ENCODE measurements around the gene ST14. TPM values are rescaled to one million over a fixed set of nuclear protein-coding genes. Genes with fewer than 3 reads are reported as not detected.

Gene ST14
- total and polyA plus RNA-seq, 10 of the 15 experiments (the other 5 are each of a cell fraction or from before 2014, with no cell fraction given), result 0.02 to 3.9 (median 0.73) TPM; not detected in 2

GRCh38 chr11:130220311-130221035, 60.9 kb downstream of the ST14 start:
- ChIA-PET CTCF (interaction anchor here (0.6 kb wide), 1 partner anchor 148 kb away, joined by 3 read pairs; no protein-coding TSS in a partner anchor), POLR2A (no interaction called here), RAD21 (ENCODE audit: unreplicated experiment) (no interaction called here), SMC1A (ENCODE audit: uncharacterized antibody, unreplicated experiment) (interaction anchor here (1.1 kb wide), 1 partner anchor 67 kb away, joined by 3 read pairs; no protein-coding TSS in a partner anchor)
- no peaks in the 10 kb centered on the region for H3K36me3 ChIP-seq (ENCODE audit: control insufficient read depth in 2 of 2, insufficient read depth in 2 of 2, low read length in 1 of 2)
- H3K79me2 ChIP-seq (ENCODE audit: control insufficient read depth, insufficient read depth, low read length), result no peaks in the 10 kb centered on the region
- no peak overlapping the region for H3K9ac ChIP-seq (ENCODE audit: control insufficient read depth, insufficient read depth, low read length)
- peak; percentile 31; the same call in 1 of the 2 replicates for TF ChIP-seq POLR2A (IDR thresholded peaks at IDR 0.05; ENCODE audit: low read depth, low read length)
- TF ChIP-seq MLLT1 (IDR thresholded peaks at IDR 0.05), result no peak
- H3K27me3 ChIP-seq (replicated peaks in 1 of 2; ENCODE audit: control insufficient read depth in 2 of 2, insufficient read depth in 2 of 2, low read length in 1 of 2), result no peaks in the 10 kb centered on the region
- DNase-seq (ENCODE audit: low read depth, low spot score) (no peak), FAIRE-seq (no peak), ATAC-seq (no peak)
- no peaks in the 10 kb centered on the region for H4K20me1 ChIP-seq (ENCODE audit: control insufficient read depth, insufficient read depth)
- intact Hi-C loops (cut with micrococcal nuclease; ENCODE audit: unreplicated experiment) (no loop called here), in situ Hi-C loops (cut with MboI) (no loop called here)
- H3K4me2 ChIP-seq (ENCODE audit: control insufficient read depth, insufficient read depth), result no peak overlapping the region
- H3K27ac ChIP-seq (ENCODE audit: control insufficient read depth, insufficient read depth), result no peak overlapping the region
- BruUV-seq (replicated peaks), result no TSS peak
- H3K4me3 ChIP-seq, result no peak overlapping the region
- 50% methylated on average over 19 of the region's 19 CpGs for WGBS (ENCODE audit: insufficient coverage, insufficient replicate concordance, low lambda C conversion rate, missing lambda C conversion rate)
- no peaks in the 10 kb centered on the region for H3K4me1 ChIP-seq (ENCODE audit: control insufficient read depth, insufficient read depth, low read length)
- H2AFZ ChIP-seq (ENCODE audit: control insufficient read depth, low read depth, low read length), result no peak overlapping the region
- H3K9me3 ChIP-seq (replicated peaks; ENCODE audit: control insufficient read depth, insufficient read depth, low read length), result no peaks in the 10 kb centered on the region

- CTCF ChIA-PET, result interaction anchor here (0.8 kb wide), 1 partner anchor 11 kb away, joined by 3 read pairs; no protein-coding TSS in a partner anchor
- RAD21 ChIA-PET (ENCODE audit: unreplicated experiment), result no interaction called here
- H3K4me2 ChIP-seq (ENCODE audit: control insufficient read depth, insufficient read depth), result no peak overlapping the region
- intact Hi-C loops (cut with micrococcal nuclease; ENCODE audit: unreplicated experiment), result no loop called here
- H3K27ac ChIP-seq (ENCODE audit: control insufficient read depth, insufficient read depth), result no peak overlapping the region
- 76% methylated on average over 11 of the region's 12 CpGs for WGBS (ENCODE audit: insufficient coverage, insufficient replicate concordance, low lambda C conversion rate, missing lambda C conversion rate)
- POLR2A ChIA-PET, result interaction anchor here (0.6 to 0.7 kb wide), 2 partner anchors 7 to 221 kb away, joined by 3 to 8 read pairs; partner anchors contain the start of gene PRDM10
- no TSS peak for BruUV-seq (replicated peaks)
- FAIRE-seq (no peak), DNase-seq (ENCODE audit: low read depth, low spot score) (no peak), ATAC-seq (no peak)
- H4K20me1 ChIP-seq (ENCODE audit: control insufficient read depth, insufficient read depth), result no peaks in the 10 kb centered on the region
- H3K9me3 ChIP-seq (replicated peaks; ENCODE audit: control insufficient read depth, insufficient read depth, low read length), result no peaks in the 10 kb centered on the region
- no peaks in the 10 kb centered on the region for H3K36me3 ChIP-seq (ENCODE audit: control insufficient read depth in 2 of 2, insufficient read depth in 2 of 2, low read length in 1 of 2)
- no peaks in the 10 kb centered on the region for H3K27me3 ChIP-seq (replicated peaks in 1 of 2; ENCODE audit: control insufficient read depth in 2 of 2, insufficient read depth in 2 of 2, low read length in 1 of 2)
- in situ Hi-C loops (cut with MboI), result no loop called here
- H3K4me1 ChIP-seq (ENCODE audit: control insufficient read depth, insufficient read depth, low read length), result no peaks in the 10 kb centered on the region
- SMC1A ChIA-PET (ENCODE audit: uncharacterized antibody, unreplicated experiment), result interaction anchor here (1.0 kb wide), 1 partner anchor 148 kb away, joined by 3 read pairs; no protein-coding TSS in a partner anchor
- H3K4me3 ChIP-seq, result no peak overlapping the region
- no peak overlapping the region for H3K9ac ChIP-seq (ENCODE audit: control insufficient read depth, insufficient read depth, low read length)
- no peaks in the 10 kb centered on the region for H3K79me2 ChIP-seq (ENCODE audit: control insufficient read depth, insufficient read depth, low read length)
- H2AFZ ChIP-seq (ENCODE audit: control insufficient read depth, low read depth, low read length), result no peak overlapping the region
- TF ChIP-seq MYB (IDR thresholded peaks at IDR 0.05; ENCODE audit: borderline replicate concordance, low read depth, low read length) (no peak), SIX5 (IDR thresholded peaks at IDR 0.05; ENCODE audit: low read depth, low read length, severe bottlenecking) (no peak), REST (IDR thresholded peaks at IDR 0.05; ENCODE audit: low read depth, low read length) (no peak), ASH2L (IDR thresholded peaks at IDR 0.05; ENCODE audit: borderline replicate concordance, low read depth) (no peak), BRCA1 (IDR thresholded peaks at IDR 0.05; ENCODE audit: low read depth, low read length) (no peak), RAD51 (IDR thresholded peaks at IDR 0.05) (no peak), STAT3 (IDR thresholded peaks at IDR 0.05; ENCODE audit: low read depth, low read length) (no peak), ZNF622 (IDR thresholded peaks at IDR 0.05) (no peak)
These were observed 63.8 kb downstream of the ST14 start for GRCh38 chr11:130223291-130223971.

All from GM12878 (cell line).